ENCODE data around the gene CSTF3.

The CSTF3 gene

DNA sequence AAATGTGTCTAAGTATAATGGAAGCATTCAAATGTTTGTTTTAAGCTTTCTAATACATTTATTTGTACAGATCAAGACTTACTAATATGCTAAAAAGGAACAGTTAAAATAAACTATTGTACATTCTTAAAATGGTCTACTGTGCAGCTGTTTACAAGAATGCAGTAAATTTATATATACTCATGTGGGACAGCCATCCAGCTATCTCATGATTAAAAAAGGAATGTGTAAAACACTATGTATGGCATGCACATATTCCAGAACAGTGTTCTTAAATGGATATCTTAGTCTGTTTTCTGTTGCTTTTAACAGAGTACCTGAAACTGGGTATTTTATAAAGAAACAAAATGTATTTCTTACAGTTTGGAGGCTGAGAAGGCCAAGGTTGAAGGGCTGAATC is 30.2 kb upstream of the CSTF3 start:
- no peak overlapping the region for H3K4me3 ChIP-seq (ENCODE audit: low read depth, low read length, poor library complexity, severe bottlenecking)
- H3K27me3 ChIP-seq (ENCODE audit: insufficient read depth, low read length) = no peaks in the 10 kb centered on the region
- H3K36me3 ChIP-seq (ENCODE audit: insufficient read depth, low read length) = no peaks in the 10 kb centered on the region
- no peak overlapping the region for H3K9ac ChIP-seq (ENCODE audit: low read length)
- no peaks in the 10 kb centered on the region for H3K4me1 ChIP-seq (ENCODE audit: insufficient read depth, low read length, severe bottlenecking)
- H3K9me2 ChIP-seq (ENCODE audit: low read depth, low read length) = no peaks in the 10 kb centered on the region
- H3K79me2 ChIP-seq (ENCODE audit: insufficient read depth, low read length) = no peaks in the 10 kb centered on the region
- TF ChIP-seq EZH2 (IDR thresholded peaks at IDR 0.05; ENCODE audit: borderline replicate concordance, low read length) = no peak
- TF ChIP-seq, protein P1, sequence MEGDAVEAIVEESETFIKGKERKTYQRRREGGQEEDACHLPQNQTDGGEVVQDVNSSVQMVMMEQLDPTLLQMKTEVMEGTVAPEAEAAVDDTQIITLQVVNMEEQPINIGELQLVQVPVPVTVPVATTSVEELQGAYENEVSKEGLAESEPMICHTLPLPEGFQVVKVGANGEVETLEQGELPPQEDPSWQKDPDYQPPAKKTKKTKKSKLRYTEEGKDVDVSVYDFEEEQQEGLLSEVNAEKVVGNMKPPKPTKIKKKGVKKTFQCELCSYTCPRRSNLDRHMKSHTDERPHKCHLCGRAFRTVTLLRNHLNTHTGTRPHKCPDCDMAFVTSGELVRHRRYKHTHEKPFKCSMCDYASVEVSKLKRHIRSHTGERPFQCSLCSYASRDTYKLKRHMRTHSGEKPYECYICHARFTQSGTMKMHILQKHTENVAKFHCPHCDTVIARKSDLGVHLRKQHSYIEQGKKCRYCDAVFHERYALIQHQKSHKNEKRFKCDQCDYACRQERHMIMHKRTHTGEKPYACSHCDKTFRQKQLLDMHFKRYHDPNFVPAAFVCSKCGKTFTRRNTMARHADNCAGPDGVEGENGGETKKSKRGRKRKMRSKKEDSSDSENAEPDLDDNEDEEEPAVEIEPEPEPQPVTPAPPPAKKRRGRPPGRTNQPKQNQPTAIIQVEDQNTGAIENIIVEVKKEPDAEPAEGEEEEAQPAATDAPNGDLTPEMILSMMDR (IDR thresholded peaks at IDR 0.05; ENCODE audit: low read length) = no peak
- H4K20me1 ChIP-seq (ENCODE audit: insufficient read depth, low read length) = no peaks in the 10 kb centered on the region
- no peaks in the 10 kb centered on the region for H3K9me3 ChIP-seq (ENCODE audit: low read length)
- H2AFZ ChIP-seq (ENCODE audit: low read length) = no peak overlapping the region
- no peak overlapping the region for H3K27ac ChIP-seq (ENCODE audit: low read depth, low read length, poor library complexity, severe bottlenecking)
- H3K4me2 ChIP-seq (ENCODE audit: low read length) = no peak overlapping the region
- H3F3A ChIP-seq (ENCODE audit: insufficient read depth, low read length) = no peaks in the 10 kb centered on the region

DNA sequence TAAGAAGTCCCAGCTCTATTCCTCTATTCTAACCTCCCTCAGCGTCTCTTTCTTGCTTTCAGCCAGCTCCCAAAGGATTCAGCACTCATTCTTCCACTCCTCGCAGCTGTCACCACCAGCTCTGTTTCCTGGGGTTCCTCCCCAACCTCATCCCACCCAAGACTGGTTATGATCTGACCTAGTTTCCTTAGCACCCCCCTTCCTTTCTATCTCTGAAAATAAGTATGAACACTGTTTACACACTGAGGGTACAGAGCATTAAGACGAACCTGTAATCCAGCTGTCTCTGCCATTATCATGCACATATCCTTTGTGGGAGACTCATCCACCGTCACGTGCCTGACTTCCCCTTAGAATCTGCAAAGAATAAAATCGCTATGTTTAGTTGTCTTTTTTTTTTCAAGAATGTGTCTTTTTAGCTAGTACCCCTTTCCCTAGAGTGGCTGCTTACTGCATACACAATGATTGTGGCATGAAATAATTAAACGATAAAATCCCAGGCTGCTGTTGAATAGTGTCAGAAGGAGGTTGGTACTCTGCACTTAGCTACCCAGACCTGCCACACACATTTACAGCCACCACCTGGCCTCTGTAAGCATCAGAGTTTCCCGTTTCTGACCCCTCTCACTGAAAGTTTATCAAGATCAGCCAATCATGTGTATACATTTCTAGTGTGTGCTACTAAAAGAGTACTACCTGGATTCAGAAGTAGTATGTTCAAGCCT is 26.9 kb upstream of the CSTF3 start:
- H3K27ac ChIP-seq (ENCODE audit: low read depth, low read length, poor library complexity, severe bottlenecking) = no peak overlapping the region
- no peak overlapping the region for H3K4me3 ChIP-seq (ENCODE audit: low read depth, low read length, poor library complexity, severe bottlenecking)
- H3K4me2 ChIP-seq (ENCODE audit: low read length) = no peak overlapping the region
- H4K20me1 ChIP-seq (ENCODE audit: insufficient read depth, low read length) = no peaks in the 10 kb centered on the region
- no peak overlapping the region for H2AFZ ChIP-seq (ENCODE audit: low read length)
- no peaks in the 10 kb centered on the region for H3K9me3 ChIP-seq (ENCODE audit: low read length)
- H3F3A ChIP-seq (ENCODE audit: insufficient read depth, low read length) = no peaks in the 10 kb centered on the region
- TF ChIP-seq EZH2 (IDR thresholded peaks at IDR 0.05; ENCODE audit: borderline replicate concordance, low read length) = no peak
- TF ChIP-seq, protein P1 (IDR thresholded peaks at IDR 0.05; ENCODE audit: low read length) = no peak
- H3K9me2 ChIP-seq (ENCODE audit: low read depth, low read length) = no peaks in the 10 kb centered on the region
- H3K36me3 ChIP-seq (ENCODE audit: insufficient read depth, low read length) = no peaks in the 10 kb centered on the region
- H3K9ac ChIP-seq (ENCODE audit: low read length) = no peak overlapping the region
- H3K4me1 ChIP-seq (ENCODE audit: insufficient read depth, low read length, severe bottlenecking) = no peaks in the 10 kb centered on the region
- no peaks in the 10 kb centered on the region for H3K79me2 ChIP-seq (ENCODE audit: insufficient read depth, low read length)
- H3K27me3 ChIP-seq (ENCODE audit: insufficient read depth, low read length) = no peaks in the 10 kb centered on the region

DNA sequence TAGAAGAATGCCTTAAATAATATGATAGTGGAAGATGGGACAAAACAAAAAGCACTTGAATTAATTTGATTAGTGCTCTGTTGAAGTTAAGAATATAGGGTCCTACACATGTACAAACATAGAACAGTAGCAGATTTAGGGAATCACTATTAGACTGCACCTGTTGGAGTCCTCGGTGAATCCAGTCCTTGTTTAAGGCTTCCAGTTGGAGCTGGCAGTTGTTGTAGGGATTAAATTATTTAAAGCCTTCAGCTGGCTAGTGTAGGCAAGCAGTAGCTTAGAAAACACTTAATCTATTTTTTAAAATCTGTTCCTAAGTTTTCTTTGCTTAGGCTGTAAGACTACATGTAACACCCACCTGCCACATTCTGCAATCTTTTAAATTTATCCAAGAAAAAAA is 24.5 kb upstream of the CSTF3 start:
- no peaks in the 10 kb centered on the region for H3K36me3 ChIP-seq (ENCODE audit: insufficient read depth, low read length)
- H3K9me2 ChIP-seq (ENCODE audit: low read depth, low read length) = no peaks in the 10 kb centered on the region
- H3K4me3 ChIP-seq (ENCODE audit: low read depth, low read length, poor library complexity, severe bottlenecking) = no peak overlapping the region
- no peaks in the 10 kb centered on the region for H3K79me2 ChIP-seq (ENCODE audit: insufficient read depth, low read length)
- H4K20me1 ChIP-seq (ENCODE audit: insufficient read depth, low read length) = no peaks in the 10 kb centered on the region
- H3K27me3 ChIP-seq (ENCODE audit: insufficient read depth, low read length) = no peaks in the 10 kb centered on the region
- H3K27ac ChIP-seq (ENCODE audit: low read depth, low read length, poor library complexity, severe bottlenecking) = no peak overlapping the region
- H3F3A ChIP-seq (ENCODE audit: insufficient read depth, low read length) = no peaks in the 10 kb centered on the region
- no peak overlapping the region for H2AFZ ChIP-seq (ENCODE audit: low read length)
- H3K4me2 ChIP-seq (ENCODE audit: low read length) = no peak overlapping the region
- TF ChIP-seq EZH2 (IDR thresholded peaks at IDR 0.05; ENCODE audit: borderline replicate concordance, low read length) = no peak
- TF ChIP-seq, protein P1 (IDR thresholded peaks at IDR 0.05; ENCODE audit: low read length) = no peak
- no peaks in the 10 kb centered on the region for H3K4me1 ChIP-seq (ENCODE audit: insufficient read depth, low read length, severe bottlenecking)
- no peak overlapping the region for H3K9ac ChIP-seq (ENCODE audit: low read length)
- H3K9me3 ChIP-seq (ENCODE audit: low read length) = no peaks in the 10 kb centered on the region
